ENCODE results near the gene DBET.
"Not testable (repeated sequence)": the region's sequence is repeated elsewhere in the genome, so short reads cannot be mapped to it uniquely, and the experiment has no call there.

The DBET gene

GRCh38 chr4:190064342-190064741 is at the start of gene DBET:
Gene DBET, plus strand, starts transcription at chr4:190064502.
- DNase-seq = not testable (repeated sequence)

- no peak for DNase-seq
Measured at GRCh38 chr4:190014771-190015537, 49.3 kb upstream of the DBET start.

- DNase-seq = no peak
Measured at GRCh38 chr4:190015538-190016368, 48.5 kb upstream of the DBET start.

- no peak for DNase-seq
Measured at GRCh38 chr4:190016369-190017289, 47.7 kb upstream of the DBET start.

- no peak for DNase-seq
Measured at GRCh38 chr4:190017357-190018200, 46.7 kb upstream of the DBET start.

GRCh38 chr4:190018201-190018920 is 45.9 kb upstream of the DBET start:
- no peak for DNase-seq

- no peak for DNase-seq
Measured at GRCh38 chr4:190019023-190019858, 45.1 kb upstream of the DBET start.

GRCh38 chr4:190019859-190020463 is 44.3 kb upstream of the DBET start:
- DNase-seq = not testable (repeated sequence)

- no peak for DNase-seq
Measured at GRCh38 chr4:190020790-190021717, 43.2 kb upstream of the DBET start.

GRCh38 chr4:190021973-190022372 is 42.3 kb upstream of the DBET start:
- not testable (repeated sequence) for DNase-seq

GRCh38 chr4:190022614-190023281 is 41.6 kb upstream of the DBET start:
- not testable (repeated sequence) for DNase-seq

GRCh38 chr4:190027156-190027555 is 37.1 kb upstream of the DBET start, which contains the start of gene FRG2:
Gene FRG2, minus strand, starts transcription at chr4:190027256. Its CDS starts 52 bp downstream, at chr4:190027204.
- DNase-seq = not testable (repeated sequence)

GRCh38 chr4:190031264-190031663 is 33.0 kb upstream of the DBET start:
- DNase-seq = not testable (repeated sequence)

GRCh38 chr4:190037704-190038388 is 26.5 kb upstream of the DBET start:
- DNase-seq = not testable (repeated sequence)

- not testable (repeated sequence) for DNase-seq
Measured at GRCh38 chr4:190040873-190041272, 23.4 kb upstream of the DBET start.

- not testable (repeated sequence) for DNase-seq
Measured at GRCh38 chr4:190047627-190048026, 16.7 kb upstream of the DBET start.
